Measurements from ENCODE around the gene LHFPL2.

DNA sequence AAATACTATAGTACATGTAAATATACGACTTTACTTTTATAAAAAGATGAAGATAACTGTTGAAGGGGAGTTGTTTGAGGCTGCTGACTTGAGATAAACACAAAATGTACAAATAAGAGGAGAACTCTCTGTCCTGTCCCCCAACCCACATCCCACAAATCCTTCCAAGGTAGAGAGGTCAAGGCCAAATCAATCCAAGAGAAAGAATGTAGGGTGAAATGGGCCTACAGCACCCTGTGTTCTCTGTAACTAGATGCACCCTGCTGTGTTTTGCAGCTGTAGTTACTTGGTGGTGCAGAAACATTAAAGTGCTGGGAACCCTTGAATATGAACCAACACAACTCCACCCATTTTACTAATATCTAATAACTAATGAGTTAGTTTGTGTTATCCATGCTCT, 2.0 kb upstream of the LHFPL2 start:
- TF ChIP-seq, protein P1, sequence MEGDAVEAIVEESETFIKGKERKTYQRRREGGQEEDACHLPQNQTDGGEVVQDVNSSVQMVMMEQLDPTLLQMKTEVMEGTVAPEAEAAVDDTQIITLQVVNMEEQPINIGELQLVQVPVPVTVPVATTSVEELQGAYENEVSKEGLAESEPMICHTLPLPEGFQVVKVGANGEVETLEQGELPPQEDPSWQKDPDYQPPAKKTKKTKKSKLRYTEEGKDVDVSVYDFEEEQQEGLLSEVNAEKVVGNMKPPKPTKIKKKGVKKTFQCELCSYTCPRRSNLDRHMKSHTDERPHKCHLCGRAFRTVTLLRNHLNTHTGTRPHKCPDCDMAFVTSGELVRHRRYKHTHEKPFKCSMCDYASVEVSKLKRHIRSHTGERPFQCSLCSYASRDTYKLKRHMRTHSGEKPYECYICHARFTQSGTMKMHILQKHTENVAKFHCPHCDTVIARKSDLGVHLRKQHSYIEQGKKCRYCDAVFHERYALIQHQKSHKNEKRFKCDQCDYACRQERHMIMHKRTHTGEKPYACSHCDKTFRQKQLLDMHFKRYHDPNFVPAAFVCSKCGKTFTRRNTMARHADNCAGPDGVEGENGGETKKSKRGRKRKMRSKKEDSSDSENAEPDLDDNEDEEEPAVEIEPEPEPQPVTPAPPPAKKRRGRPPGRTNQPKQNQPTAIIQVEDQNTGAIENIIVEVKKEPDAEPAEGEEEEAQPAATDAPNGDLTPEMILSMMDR (IDR thresholded peaks at IDR 0.05; ENCODE audit: insufficient read depth, low read length, poor library complexity, severe bottlenecking): no peak
- TF ChIP-seq EZH2phosphoT487 (conservative IDR thresholded peaks at IDR 0.05; ENCODE audit: low read length): no peak
